ENCODE data around the gene ANKRD11.

GRCh38 chr16:89397331-89397861, 93.0 kb downstream of the ANKRD11 start:
- TF ChIP-seq CTCF (IDR thresholded peaks at IDR 0.05; ENCODE audit: poor library complexity, severe bottlenecking) (no peak), RAD21 (conservative IDR thresholded peaks at IDR 0.05) (no peak), REST (IDR thresholded peaks at IDR 0.05; ENCODE audit: borderline replicate concordance) (no peak), TAF1 (IDR thresholded peaks at IDR 0.05; ENCODE audit: low read depth) (no peak), EZH2 (IDR thresholded peaks at IDR 0.05; ENCODE audit: borderline replicate concordance, insufficient read depth, low read length, poor library complexity, severe bottlenecking) (no peak), EP300 (conservative IDR thresholded peaks at IDR 0.05; ENCODE audit: poor library complexity, severe bottlenecking) (no peak), MXI1 (conservative IDR thresholded peaks at IDR 0.05; ENCODE audit: poor library complexity, severe bottlenecking) (no peak)
